ENCODE data around the gene LRIT3. TPM values are rescaled to one million over a fixed set of nuclear protein-coding genes. Genes with fewer than 3 reads are reported as not detected.

LRIT3 gene
- total RNA-seq, 1 donor from 2014 or later: not detected

- Histone ChIP-seq H3K36me3 (no peaks in the 10 kb centered on the region), H3K4me3 (no peak overlapping the region), H3K4me1 (peaks cover 7% of the 10 kb centered on the region), H3K27ac (replicated peaks) (no peak overlapping the region), H3K27me3 (ENCODE audit: low read depth) (no peaks in the 10 kb centered on the region), H3K9me3 (replicated peaks) (peaks cover 9% of the 10 kb centered on the region)
- intact Hi-C loops (cut with micrococcal nuclease): no loop called here
- DNase-seq: no peak
- TF ChIP-seq CTCF (IDR thresholded peaks at IDR 0.05; ENCODE audit: borderline replicate concordance): no peak
These were observed 62.3 kb downstream of the LRIT3 start for GRCh38 chr4:109910256-109910655.

- intact Hi-C loops (cut with micrococcal nuclease): no loop called here
- Histone ChIP-seq H3K27me3 (ENCODE audit: low read depth) (no peaks in the 10 kb centered on the region), H3K9me3 (replicated peaks) (no peaks in the 10 kb centered on the region), H3K27ac (replicated peaks) (peak within 1 kb of the TSS; percentile 77), H3K36me3 (no peaks in the 10 kb centered on the region), H3K4me1 (peaks cover 17% of the 10 kb centered on the region), H3K4me3 (peak within 1 kb of the TSS; percentile 62)
- TF ChIP-seq CTCF (IDR thresholded peaks at IDR 0.05; ENCODE audit: borderline replicate concordance): no peak
- no peak for DNase-seq
These were observed 65.0 kb downstream of the LRIT3 start, which contains the start of gene EGF for GRCh38 chr4:109912706-109913595. Gene EGF (plus strand): TSS chr4:109912883. CDS start chr4:109913336, 453 bp downstream.

- DNase-seq: no peak
- TF ChIP-seq CTCF (IDR thresholded peaks at IDR 0.05; ENCODE audit: borderline replicate concordance): no peak
- Histone ChIP-seq H3K4me3 (peak overlapping the region; percentile 62), H3K27me3 (ENCODE audit: low read depth) (no peaks in the 10 kb centered on the region), H3K9me3 (replicated peaks) (no peaks in the 10 kb centered on the region), H3K27ac (replicated peaks) (no peak overlapping the region), H3K36me3 (no peaks in the 10 kb centered on the region), H3K4me1 (peaks cover 17% of the 10 kb centered on the region)
- intact Hi-C loops (cut with micrococcal nuclease): no loop called here
These were observed 65.8 kb downstream of the LRIT3 start for GRCh38 chr4:109913596-109914241.

GRCh38 chr4:109914322-109914721 is 66.4 kb downstream of the LRIT3 start:
- peak overlapping the region; percentile 62 for H3K4me3 ChIP-seq
- TF ChIP-seq CTCF (IDR thresholded peaks at IDR 0.05; ENCODE audit: borderline replicate concordance): no peak
- H3K27me3 ChIP-seq (ENCODE audit: low read depth): no peaks in the 10 kb centered on the region
- no peaks in the 10 kb centered on the region for H3K36me3 ChIP-seq
- peaks cover 17% of the 10 kb centered on the region for H3K4me1 ChIP-seq
- intact Hi-C loops (cut with micrococcal nuclease): no loop called here
- DNase-seq: no peak
- H3K9me3 ChIP-seq (replicated peaks): no peaks in the 10 kb centered on the region
- no peak overlapping the region for H3K27ac ChIP-seq (replicated peaks)

- no peak for TF ChIP-seq CTCF (IDR thresholded peaks at IDR 0.05; ENCODE audit: borderline replicate concordance)
- Histone ChIP-seq H3K27me3 (ENCODE audit: low read depth) (no peaks in the 10 kb centered on the region), H3K4me1 (peaks cover 17% of the 10 kb centered on the region), H3K9me3 (replicated peaks) (no peaks in the 10 kb centered on the region), H3K27ac (replicated peaks) (no peak overlapping the region), H3K36me3 (no peaks in the 10 kb centered on the region), H3K4me3 (peak overlapping the region; percentile 62)
- no peak for DNase-seq
- intact Hi-C loops (cut with micrococcal nuclease): no loop called here
These were observed 67.6 kb downstream of the LRIT3 start for GRCh38 chr4:109915385-109916026.

Measured in left ventricle myocardium inferior (tissue), 1 donor.